GM12801 (cell line): Measurements from ENCODE around the gene ARFGAP1.

ENCODE experiments used
- CTCF ChIP-seq: IDR thresholded peaks from one replicate; pipeline ENCODE4 v1.5.1; 2011; ENCODE audit warnings: control low read depth; ENCODE audit not compliant: insufficient read length; ENCODE audit errors: extremely low read depth

Gene ARFGAP1

GRCh38 chr20:63295846-63296245, 23.2 kb downstream of the ARFGAP1 start:
- no peak for TF ChIP-seq CTCF

GRCh38 chr20:63296531-63297299, 24.1 kb downstream of the ARFGAP1 start:
- TF ChIP-seq CTCF, result no peak

GRCh38 chr20:63297371-63297781, 24.8 kb downstream of the ARFGAP1 start:
- no peak for TF ChIP-seq CTCF

- TF ChIP-seq CTCF, result no peak
Observed at GRCh38 chr20:63297796-63298572, 25.4 kb downstream of the ARFGAP1 start.

- TF ChIP-seq CTCF, result no peak
Observed at GRCh38 chr20:63298731-63299312, 26.2 kb downstream of the ARFGAP1 start.

- TF ChIP-seq CTCF, result no peak
Observed at GRCh38 chr20:63301671-63302070, 29.1 kb downstream of the ARFGAP1 start.

GRCh38 chr20:63303095-63303666, 30.6 kb downstream of the ARFGAP1 start:
- TF ChIP-seq CTCF, result no peak
